Upper lobe of left lung (tissue), 6 donors: ENCODE results near the gene USP37. TPM values are rescaled to one million over a fixed set of nuclear protein-coding genes. Genes with fewer than 3 reads are reported as not detected.
"Not testable (repeated sequence)": the region's sequence is repeated elsewhere in the genome, so short reads cannot be mapped to it uniquely, and the experiment has no call there.

Source experiments
- ATAC-seq, 2 donors: fragments of 200-7000 bp; cut with Tn5 transposase; one replicate each; pipeline ENCODE4 v1.9.1; 2022; ENCODE audit warnings: mild to moderate bottlenecking in 2 of 2, moderate library complexity in 2 of 2; ENCODE audit not compliant: low FRiP score in 2 of 2
- DNase-seq, 2 donors: peaks; one replicate each; pipeline ENCODE4 v3.0.0-alpha.2; 2019 to 2020
- H3K27ac ChIP-seq, 4 donors: fragments of 200-600 bp; sonication (generic); one replicate each; pipeline ENCODE4 v1.5.1; 2016 to 2019
- H3K27me3 ChIP-seq, 4 donors: fragments of 200-600 bp; sonication (generic); one replicate each; pipeline ENCODE4 v1.5.1; 2017 to 2019
- H3K36me3 ChIP-seq, 4 donors: fragments of 200-600 bp; sonication (generic); one replicate each; pipeline ENCODE4 v1.5.1; 2016 to 2019
- H3K4me1 ChIP-seq, 4 donors: fragments of 200-600 bp; sonication (generic); one replicate each; pipeline ENCODE4 v1.5.1; 2018 to 2019
- H3K4me3 ChIP-seq, 4 donors: fragments of 200-600 bp; sonication (generic); one replicate each; pipeline ENCODE4 v1.5.1; 2017 to 2019; ENCODE audit warnings: mild to moderate bottlenecking in 2 of 4, moderate library complexity in 1 of 4
- H3K9me3 ChIP-seq, 4 donors: fragments of 200-600 bp; sonication (generic); one replicate each; pipeline ENCODE4 v1.5.1; 2018 to 2019
- EP300 ChIP-seq, 4 donors: sonication (generic); formaldehyde crosslinking; IDR thresholded peaks; one replicate each; pipeline ENCODE4 v1.5.1; 2017; ENCODE audit warnings: antibody characterized with exemption in 4 of 4, control low read depth in 2 of 4
- POLR2A ChIP-seq, 4 donors: fragments of 450-650 bp; IDR thresholded peaks; one replicate each; pipeline ENCODE4 v1.5.1; 2016 to 2017; ENCODE audit warnings: antibody characterized with exemption in 4 of 4, mild to moderate bottlenecking in 2 of 4
- POLR2AphosphoS5 ChIP-seq, 2 donors: sonication (generic); formaldehyde crosslinking; IDR thresholded peaks; one replicate each; pipeline ENCODE4 v1.5.1; 2017; ENCODE audit warnings: antibody characterized with exemption in 2 of 2
- WGBS, 2 donors: methylation state at CpG; one replicate each; pipeline ENCODE4 v1.1.5; 2017 to 2018; 5-methylcytosine and 5-hydroxymethylcytosine counted together
- total RNA-seq, 6 donors: library from RNA; depleted of rRNA in 4 of 6; stranded (reverse); fragments of >200 nt in 4 of 6; gene quantifications; one replicate each; pipeline versions ENCODE4 v1.1.0 to v1.2.1, GENCODE V29; 2016 to 2021
- TF ChIP-seq, protein P1 (sequence below), 6 experiments: fragments of 450-650 bp in 4 of 6; fragments of 200-600 bp in 2 of 6; sonication (generic) in 2 of 6; IDR thresholded peaks; one replicate each; pipeline ENCODE4 v1.5.1; 2016 to 2019; ENCODE audit warnings: antibody characterized with exemption in 6 of 6
- donor health status: DM: no; HTN: no; CAD: no; lungs with moderate emphysema.
- donor health status: DM: no; HTN: yes; CAD: no; lungs with severe emphysema.

Gene USP37
- total RNA-seq, 6 donors from 2014 or later: 9.0 to 31.4 (median 13.1) TPM

DNA sequence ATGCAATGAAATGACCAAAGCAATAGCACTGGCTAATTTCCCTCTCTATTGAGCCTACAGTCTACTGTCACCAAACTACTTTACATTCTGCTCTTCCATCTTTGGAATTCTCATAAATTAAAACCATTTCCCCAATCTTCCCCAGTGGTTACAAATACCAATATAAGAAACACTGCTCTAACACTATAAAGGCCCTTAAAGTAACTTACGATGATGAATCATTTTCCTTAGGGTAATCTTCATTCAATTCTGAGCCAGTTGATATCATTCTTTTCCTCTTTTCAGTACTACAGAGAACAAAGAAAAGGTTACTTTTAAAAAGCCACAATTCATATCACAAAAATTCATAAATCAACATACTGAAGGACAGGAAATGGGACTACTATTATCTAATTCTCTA, 22.1 kb downstream of the USP37 start:
- Histone ChIP-seq H3K9me3 (no peaks in the 10 kb centered on the region), H3K27ac (no peak overlapping the region), H3K4me3 (no peak overlapping the region), H3K4me1 (no peaks in the 10 kb centered on the region), H3K36me3 (peaks cover 21 to 92% (median 53%) of the 10 kb centered on the region in 4 donors), H3K27me3 (no peaks in the 10 kb centered on the region)
- TF ChIP-seq POLR2AphosphoS5 (IDR thresholded peaks at IDR 0.05): no peak
- TF ChIP-seq EP300 (IDR thresholded peaks at IDR 0.05): no peak
- TF ChIP-seq, protein P1, sequence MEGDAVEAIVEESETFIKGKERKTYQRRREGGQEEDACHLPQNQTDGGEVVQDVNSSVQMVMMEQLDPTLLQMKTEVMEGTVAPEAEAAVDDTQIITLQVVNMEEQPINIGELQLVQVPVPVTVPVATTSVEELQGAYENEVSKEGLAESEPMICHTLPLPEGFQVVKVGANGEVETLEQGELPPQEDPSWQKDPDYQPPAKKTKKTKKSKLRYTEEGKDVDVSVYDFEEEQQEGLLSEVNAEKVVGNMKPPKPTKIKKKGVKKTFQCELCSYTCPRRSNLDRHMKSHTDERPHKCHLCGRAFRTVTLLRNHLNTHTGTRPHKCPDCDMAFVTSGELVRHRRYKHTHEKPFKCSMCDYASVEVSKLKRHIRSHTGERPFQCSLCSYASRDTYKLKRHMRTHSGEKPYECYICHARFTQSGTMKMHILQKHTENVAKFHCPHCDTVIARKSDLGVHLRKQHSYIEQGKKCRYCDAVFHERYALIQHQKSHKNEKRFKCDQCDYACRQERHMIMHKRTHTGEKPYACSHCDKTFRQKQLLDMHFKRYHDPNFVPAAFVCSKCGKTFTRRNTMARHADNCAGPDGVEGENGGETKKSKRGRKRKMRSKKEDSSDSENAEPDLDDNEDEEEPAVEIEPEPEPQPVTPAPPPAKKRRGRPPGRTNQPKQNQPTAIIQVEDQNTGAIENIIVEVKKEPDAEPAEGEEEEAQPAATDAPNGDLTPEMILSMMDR (IDR thresholded peaks at IDR 0.05): no peak
- TF ChIP-seq POLR2A (IDR thresholded peaks at IDR 0.05): no peak
- 96 to 100% methylated on average over 1 of the region's 1 CpG for WGBS, 2 donors
- ATAC-seq (no peak), DNase-seq (no peak)

DNA sequence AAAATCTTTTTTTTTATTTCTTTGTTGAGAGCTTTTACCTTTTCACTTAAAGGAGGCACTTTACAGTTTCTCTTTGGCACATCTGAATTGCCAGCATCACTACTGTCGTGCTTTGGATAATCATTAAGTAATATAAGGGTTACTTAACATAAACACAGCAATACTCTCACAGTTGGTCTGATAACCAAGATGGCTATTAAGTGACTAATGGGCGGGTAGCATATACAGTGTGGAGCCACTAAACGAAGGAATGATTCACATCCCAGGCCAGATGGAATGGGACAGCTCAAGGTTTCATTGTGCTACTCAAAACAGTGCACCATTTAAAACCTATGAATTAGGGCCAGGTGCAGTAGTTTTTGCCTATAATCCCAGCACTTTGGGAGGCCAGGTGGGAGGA, 28.1 kb downstream of the USP37 start:
- peaks cover 15 to 97% (median 66%) of the 10 kb centered on the region in 4 donors for H3K36me3 ChIP-seq
- H3K9me3 ChIP-seq: no peaks in the 10 kb centered on the region
- no peaks in the 10 kb centered on the region for H3K4me1 ChIP-seq
- ATAC-seq: no peak
- TF ChIP-seq EP300 (IDR thresholded peaks at IDR 0.05) (no peak), POLR2AphosphoS5 (IDR thresholded peaks at IDR 0.05) (no peak), POLR2A (IDR thresholded peaks at IDR 0.05) (no peak)
- TF ChIP-seq, protein P1 (IDR thresholded peaks at IDR 0.05): no peak
- 87 to 94% methylated on average over 3 of the region's 3 CpGs for WGBS, 2 donors
- no peaks in the 10 kb centered on the region for H3K27me3 ChIP-seq
- DNase-seq: no peak
- no peak overlapping the region for H3K27ac ChIP-seq
- no peak overlapping the region for H3K4me3 ChIP-seq

DNA sequence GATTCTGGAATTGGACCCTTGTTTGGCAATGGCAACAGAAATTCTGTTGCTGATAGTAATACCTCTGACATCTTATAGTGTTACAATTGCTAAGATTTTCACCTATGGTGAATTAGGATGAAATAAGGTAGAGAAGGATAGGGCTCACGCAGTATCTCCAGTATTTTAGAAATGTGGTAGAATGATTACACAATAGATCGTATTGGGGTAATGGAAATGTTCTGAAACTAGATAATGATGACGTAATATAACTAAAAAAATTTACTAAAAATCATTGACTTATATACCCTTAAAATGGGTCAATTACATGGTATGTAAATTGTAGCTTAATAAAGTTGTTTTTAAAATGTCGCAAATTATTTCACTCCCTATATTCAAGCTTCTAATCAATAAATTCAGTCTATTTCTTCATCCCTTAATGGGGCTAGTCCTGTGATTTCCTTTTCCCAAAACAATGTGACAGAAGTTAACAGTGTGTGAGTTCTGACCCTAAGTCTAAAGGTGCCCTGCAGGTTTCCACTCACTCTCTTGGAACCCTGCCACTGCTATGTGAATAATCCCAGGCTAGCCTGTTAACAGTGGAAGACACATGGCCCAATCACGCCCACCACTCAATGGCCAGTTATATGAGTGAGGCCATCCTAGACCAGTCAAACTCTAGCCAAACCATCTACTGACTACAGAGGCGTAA, 31.2 kb downstream of the USP37 start:
- ATAC-seq: no peak
- Histone ChIP-seq H3K4me3 (no peak overlapping the region), H3K27ac (no peak overlapping the region), H3K27me3 (no peaks in the 10 kb centered on the region), H3K4me1 (no peaks in the 10 kb centered on the region), H3K9me3 (no peaks in the 10 kb centered on the region), H3K36me3 (peaks cover 9 to 98% (median 63%) of the 10 kb centered on the region in 4 donors)
- no peak for TF ChIP-seq POLR2A (IDR thresholded peaks at IDR 0.05)
- no peak for TF ChIP-seq EP300 (IDR thresholded peaks at IDR 0.05)
- TF ChIP-seq, protein P1 (IDR thresholded peaks at IDR 0.05): no peak
- no peak for TF ChIP-seq POLR2AphosphoS5 (IDR thresholded peaks at IDR 0.05)
- DNase-seq: no peak
- 82 to 84% methylated on average over 6 of the region's 6 CpGs for WGBS, 2 donors

DNA sequence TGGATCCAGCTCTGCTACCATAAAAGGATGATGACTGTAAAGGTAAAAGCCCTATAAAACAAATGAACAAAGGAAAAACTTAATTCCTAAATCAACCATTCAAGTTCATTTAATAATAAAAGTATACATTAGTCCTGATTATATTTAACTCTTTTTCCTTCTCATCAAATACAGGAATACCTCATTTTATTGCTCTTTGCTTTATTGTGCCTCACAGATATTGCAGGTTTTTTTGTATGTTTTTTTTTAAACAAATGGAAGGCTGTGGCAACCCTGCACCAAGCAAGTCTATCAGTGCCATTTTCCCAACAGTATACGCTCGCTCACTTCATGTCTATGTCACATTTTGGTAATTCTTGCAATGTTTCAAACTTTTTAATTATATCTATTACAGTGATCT, 38.2 kb downstream of the USP37 start:
- ATAC-seq (no peak), DNase-seq (no peak)
- Histone ChIP-seq H3K4me3 (no peak overlapping the region), H3K27me3 (no peaks in the 10 kb centered on the region), H3K4me1 (no peaks in the 10 kb centered on the region), H3K36me3 (peaks cover 4 to 96% (median 51%) of the 10 kb centered on the region in 4 donors), H3K27ac (no peak overlapping the region), H3K9me3 (no peaks in the 10 kb centered on the region)
- 91 to 100% methylated on average over 2 of the region's 2 CpGs for WGBS, 2 donors
- TF ChIP-seq, protein P1 (IDR thresholded peaks at IDR 0.05): no peak
- TF ChIP-seq EP300 (IDR thresholded peaks at IDR 0.05) (no peak), POLR2A (IDR thresholded peaks at IDR 0.05) (no peak), POLR2AphosphoS5 (IDR thresholded peaks at IDR 0.05) (no peak)

DNA sequence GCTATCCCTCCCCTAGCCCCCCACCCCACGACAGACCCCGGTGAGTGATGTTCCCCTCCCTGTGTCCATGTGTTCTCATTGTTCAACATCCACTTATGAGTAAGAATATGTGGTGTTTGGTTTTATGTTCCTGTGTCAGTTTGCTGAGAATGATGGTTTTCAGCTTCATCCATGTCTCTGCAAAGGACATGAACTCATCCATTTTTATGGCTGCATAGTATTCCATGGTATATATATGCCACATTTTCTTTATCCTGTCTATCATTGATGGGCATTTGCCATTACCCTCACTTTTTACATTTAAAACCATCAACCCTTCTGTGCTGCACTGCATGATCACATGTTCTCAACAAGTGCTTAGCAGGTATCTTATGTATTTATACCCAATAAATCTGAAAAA, 39.7 kb downstream of the USP37 start:
- not testable (repeated sequence) for DNase-seq, ATAC-seq, H3K27ac ChIP-seq, H3K4me1 ChIP-seq, H3K9me3 ChIP-seq, H3K27me3 ChIP-seq, H3K4me3 ChIP-seq
- H3K36me3 ChIP-seq: peaks cover 4 to 90% (median 38%) of the 10 kb centered on the region in 4 donors
- 93 to 100% methylated on average over 2 of the region's 2 CpGs for WGBS, 2 donors
